HepG2 (cell line): Measurements from ENCODE around the gene OTOGL. TPM values are rescaled to one million over a fixed set of nuclear protein-coding genes. Genes with fewer than 3 reads are reported as not detected.

Experiments
- ATAC-seq: fragments of 200-7000 bp; cut with Tn5 transposase; 3 replicates; pipeline ENCODE4 v1.9.1; 2020; ENCODE audit warnings: mild to moderate bottlenecking, moderate library complexity
- BruUV-seq: library from RNA; stranded (reverse); fragments of 400-500 nt; replicated peaks from 2 replicates; lab custom pipeline; 2021; lab: Mats Ljungman, UMichigan
- CTCF ChIA-PET: fragments of 300-600 bp; formaldehyde crosslinking; extraction: SDS; loops from one replicate; lab custom pipeline; 2021; ENCODE audit warnings: low total read pairs, inconsistent platforms, low intra/inter-chr PET ratio; lab: Yijun Ruan, JAX
- POLR2A ChIA-PET: fragments of 350-600 bp; sonication (Branson Sonifier 250); formaldehyde crosslinking; loops from one replicate; lab custom pipeline; 2020; ENCODE audit warnings: antibody characterized with exemption, inconsistent platforms; lab: Yijun Ruan, JAX
- DNase-seq: peaks from one replicate; pipeline ENCODE4 v3.0.0-alpha.2; 2015; ENCODE audit warnings: low spot score
- FAIRE-seq: peaks from 3 replicates; lab custom pipeline; 2011; peaks lifted over from hg19 to GRCh38; lab: Jason Lieb, UNC
- H2AFZ ChIP-seq: one replicate; pipeline ENCODE4 v1.6.1; 2011; ENCODE audit warnings: low read length, inconsistent platforms
- H3K27ac ChIP-seq: fragments of 300-600 bp; 3 replicates; pipeline ENCODE4 v1.8.0; 2011; ENCODE audit warnings: mixed run types, mild to moderate bottlenecking, mixed read lengths, low read length, inconsistent platforms; ENCODE audit not compliant: insufficient read depth; ENCODE audit errors: extremely low read length
- H3K27me3 ChIP-seq, 2 experiments: fragments of 200-600 bp in 1 of 2; 2 replicates in 1 of 2; 3 replicates in 1 of 2; pipeline versions ENCODE4 v1.6.0 to v1.8.0; 2011; ENCODE audit warnings: low read length in 2 of 2, mild to moderate bottlenecking in 2 of 2, moderate library complexity in 2 of 2, inconsistent platforms in 1 of 2; ENCODE audit not compliant: insufficient read depth in 2 of 2, control insufficient read depth in 1 of 2
- H3K36me3 ChIP-seq, 2 experiments: fragments of 200-600 bp in 1 of 2; replicated peaks in 1 of 2; 2 replicates in 1 of 2; 3 replicates in 1 of 2; pipeline versions ENCODE4 v1.5.1 to v1.8.0; 2011; ENCODE audit warnings: low read length in 2 of 2, inconsistent platforms in 1 of 2; ENCODE audit not compliant: insufficient read depth in 2 of 2, control insufficient read depth in 1 of 2
- H3K4me1 ChIP-seq: 2 replicates; pipeline ENCODE4 v1.5.1; 2012; ENCODE audit warnings: low read length, inconsistent platforms; ENCODE audit not compliant: insufficient read depth
- H3K4me2 ChIP-seq: 2 replicates; pipeline ENCODE4 v1.6.0; 2011; ENCODE audit warnings: low read depth, low read length, inconsistent platforms
- H3K4me3 ChIP-seq, 3 experiments: fragments of 200-600 bp in 1 of 3; sonication (generic), shearing (Covaris generic) in 1 of 3; replicated peaks in 1 of 3; 2 replicates each; pipeline ENCODE4 v1.5.1; 2011 to 2016; ENCODE audit warnings: low read length in 3 of 3, inconsistent platforms in 2 of 3, low read depth in 2 of 3, mild to moderate bottlenecking in 2 of 3, control low read depth in 1 of 3, mixed read lengths in 1 of 3; ENCODE audit not compliant: insufficient read depth in 1 of 3
- H3K79me2 ChIP-seq: one replicate; pipeline ENCODE4 v1.6.1; 2011; ENCODE audit warnings: low read length, inconsistent platforms; ENCODE audit not compliant: insufficient read depth
- H3K9ac ChIP-seq: 2 replicates; pipeline ENCODE4 v1.6.0; 2011; ENCODE audit warnings: mild to moderate bottlenecking, low read depth, low read length, inconsistent platforms; ENCODE audit not compliant: insufficient read depth
- H3K9me3 ChIP-seq: 2 replicates; pipeline ENCODE4 v1.5.1; 2012; ENCODE audit warnings: mild to moderate bottlenecking, low read length
- H4K20me1 ChIP-seq: 2 replicates; pipeline ENCODE4 v1.6.0; 2011; ENCODE audit warnings: inconsistent platforms, mild to moderate bottlenecking, low read length, moderate library complexity; ENCODE audit not compliant: insufficient read depth
- BRF2 ChIP-seq: sonication (generic); formaldehyde crosslinking; IDR thresholded peaks from 2 replicates; pipeline ENCODE4 v1.8.1; 2022; ENCODE audit warnings: mild to moderate bottlenecking, missing genetic modification reagents
- FOXK1 ChIP-seq: sonication (generic); formaldehyde crosslinking; IDR thresholded peaks from 2 replicates; pipeline ENCODE4 v1.4.0; 2020; ENCODE audit warnings: low read depth, missing genetic modification reagents, borderline replicate concordance
- JDP2 ChIP-seq: sonication (generic); formaldehyde crosslinking; IDR thresholded peaks from 2 replicates; pipeline ENCODE4 v1.8.1; 2022; ENCODE audit warnings: missing genetic modification reagents, borderline replicate concordance
- MXD1 ChIP-seq: sonication (generic); formaldehyde crosslinking; IDR thresholded peaks from 2 replicates; pipeline ENCODE4 v1.4.0; 2020; ENCODE audit warnings: mild to moderate bottlenecking, missing genetic modification reagents
- NFE2 ChIP-seq: sonication (generic); formaldehyde crosslinking; IDR thresholded peaks from 2 replicates; pipeline ENCODE4 v1.4.0; 2020; ENCODE audit warnings: missing genetic modification reagents
- RFXAP ChIP-seq: sonication (generic); formaldehyde crosslinking; IDR thresholded peaks from 2 replicates; pipeline ENCODE4 v1.4.0; 2020; ENCODE audit warnings: missing genetic modification reagents, borderline replicate concordance
- SNAPC2 ChIP-seq: sonication (generic); formaldehyde crosslinking; IDR thresholded peaks from 2 replicates; pipeline ENCODE4 v1.8.1; 2022; ENCODE audit warnings: mild to moderate bottlenecking, missing genetic modification reagents
- STAT5B ChIP-seq: sonication (generic); formaldehyde crosslinking; IDR thresholded peaks from 2 replicates; pipeline ENCODE4 v1.4.0; 2020; ENCODE audit warnings: missing genetic modification reagents
- U2AF1 ChIP-seq: fragments of 200-400 bp; formaldehyde crosslinking; optimal IDR thresholded peaks from 2 replicates; pipeline ENCODE3; 2017; ENCODE audit warnings: mild to moderate bottlenecking, low read depth, low read length
- ZBTB7A ChIP-seq: sonication (generic); formaldehyde crosslinking; IDR thresholded peaks from 2 replicates; pipeline ENCODE4 v1.8.0; 2022; ENCODE audit warnings: mild to moderate bottlenecking, missing genetic modification reagents
- ZNF124 ChIP-seq: sonication (generic); formaldehyde crosslinking; IDR thresholded peaks from 2 replicates; pipeline ENCODE4 v1.4.0; 2020; ENCODE audit warnings: missing genetic modification reagents
- ZNF224 ChIP-seq: sonication (generic); formaldehyde crosslinking; IDR thresholded peaks from 2 replicates; pipeline ENCODE4 v1.5.0; 2020; ENCODE audit warnings: mild to moderate bottlenecking, missing genetic modification reagents
- ZNF335 ChIP-seq: sonication (generic); formaldehyde crosslinking; IDR thresholded peaks from 2 replicates; pipeline ENCODE4 v1.4.0; 2020; ENCODE audit warnings: missing genetic modification reagents
- ZNF616 ChIP-seq: sonication (generic); formaldehyde crosslinking; IDR thresholded peaks from 2 replicates; pipeline ENCODE4 v1.5.0; 2020; ENCODE audit warnings: low read depth, mild to moderate bottlenecking, missing genetic modification reagents
- ZNF674 ChIP-seq: sonication (generic); formaldehyde crosslinking; IDR thresholded peaks from 2 replicates; pipeline ENCODE4 v1.5.0; 2020; ENCODE audit warnings: low read depth, mild to moderate bottlenecking, missing genetic modification reagents
- ZNF770 ChIP-seq: sonication (generic); formaldehyde crosslinking; IDR thresholded peaks from 2 replicates; pipeline ENCODE4 v1.5.0; 2020; ENCODE audit warnings: mild to moderate bottlenecking, missing genetic modification reagents
- WGBS: methylation state at CpG from one replicate; pipeline ENCODE4 v1.1.6; 2017; ENCODE audit warnings: low lambda C conversion rate; 5-methylcytosine and 5-hydroxymethylcytosine counted together
- in situ Hi-C: cut with HindIII; loops from 2 replicates; pipeline ENCODE4 v1.10.0; 2017; ENCODE audit warnings: low pct_unique_long_range_greater_than_20kb; ENCODE audit not compliant: extremely low pct_ligation_motif_present
- intact Hi-C: fragments of 100-400 bp; cut with micrococcal nuclease; formaldehyde crosslinking; loops from one replicate; pipeline ENCODE4 v1.10.0; 2022; ENCODE audit not compliant: unreplicated experiment
- polyA plus RNA-seq, 8 experiments: library from polyadenylated mRNA; depleted of rRNA in 3 of 8; stranded (reverse) in 7 of 8; unstranded in 1 of 8; fragments of >200 nt; fragmentation: Illumina TruSeq in 4 of 8; extraction: Trizol in 4 of 8; gene quantifications; 2 replicates each; pipeline versions ENCODE4 v1.2.1 to v1.2.3, GENCODE V29; 2011 to 2016; ENCODE audit warnings: low read depth in 4 of 8, missing spikeins in 1 of 8, mixed read lengths in 1 of 8; ENCODE audit not compliant: insufficient read depth in 1 of 8
- total RNA-seq, 5 experiments: library from RNA; depleted of rRNA; stranded (reverse); fragments of >200 nt; fragmentation: Illumina TruSeq; extraction: Trizol; gene quantifications; 2 replicates each; pipeline ENCODE4 v1.2.3, GENCODE V29; 2016; ENCODE audit warnings: low read depth in 1 of 5

OTOGL gene
- total and polyA plus RNA-seq, 2 of the 13 experiments (the other 11 are each of a cell fraction or from before 2014, with no cell fraction given) = not detected

- BruUV-seq = no TSS peak
- H4K20me1 ChIP-seq = no peaks in the 10 kb centered on the region
- 48% methylated on average over 1 of the region's 1 CpG for WGBS
- H3K4me1 ChIP-seq = no peaks in the 10 kb centered on the region
- H3K9ac ChIP-seq = no peak overlapping the region
- no peak overlapping the region for H3K27ac ChIP-seq
- H3K79me2 ChIP-seq = no peaks in the 10 kb centered on the region
- no peak overlapping the region for H2AFZ ChIP-seq
- H3K27me3 ChIP-seq = no peaks in the 10 kb centered on the region; a peak in 1 of 5 replicates
- no peaks in the 10 kb centered on the region for H3K36me3 ChIP-seq
- intact Hi-C loops = no loop called here
- no peak for FAIRE-seq
- no peak for ATAC-seq
- no peak overlapping the region for H3K4me3 ChIP-seq
- no peak overlapping the region for H3K4me2 ChIP-seq
- in situ Hi-C loops = no loop called here
- POLR2A ChIA-PET = no interaction called here
- CTCF ChIA-PET = no interaction called here
- TF ChIP-seq SNAPC2 (no peak), ZNF224 (CRISPR knock-in tag) (no peak), ZNF335 (CRISPR knock-in tag) (no peak), NFE2 (CRISPR knock-in tag) (no peak)
- TF ChIP-seq, all 625 proteins: peak for 0
- H3K9me3 ChIP-seq = no peaks in the 10 kb centered on the region
- no peak for DNase-seq
Measured at GRCh38 chr12:80100591-80100990, 1.3 kb downstream of the OTOGL start.

- 41% methylated on average over 2 of the region's 2 CpGs for WGBS
- no peak for ATAC-seq
- ChIA-PET CTCF (no interaction called here), POLR2A (no interaction called here)
- Histone ChIP-seq H3K4me2 (no peak overlapping the region), H3K4me3 (no peak overlapping the region), H3K36me3 (no peaks in the 10 kb centered on the region), H3K79me2 (no peaks in the 10 kb centered on the region), H3K4me1 (no peaks in the 10 kb centered on the region), H2AFZ (no peak overlapping the region), H3K27me3 (no peaks in the 10 kb centered on the region; a peak in 1 of 5 replicates), H4K20me1 (no peaks in the 10 kb centered on the region), H3K9ac (no peak overlapping the region), H3K9me3 (no peaks in the 10 kb centered on the region), H3K27ac (no peak overlapping the region)
- DNase-seq = no peak
- no TSS peak for BruUV-seq
- no peak for TF ChIP-seq MXD1
- no peak for TF ChIP-seq RFXAP (CRISPR knock-in tag)
- no peak for TF ChIP-seq STAT5B (CRISPR knock-in tag)
- no peak for TF ChIP-seq ZNF616 (CRISPR knock-in tag)
- TF ChIP-seq ZBTB7A (CRISPR knock-in tag) = no peak
- TF ChIP-seq SNAPC2 = no peak
- no peak for TF ChIP-seq ZNF770 (CRISPR knock-in tag)
- no peak for TF ChIP-seq BRF2 (CRISPR knock-in tag)
- TF ChIP-seq ZNF124 (CRISPR knock-in tag) = no peak
- TF ChIP-seq ZNF674 = no peak
- no peak for TF ChIP-seq U2AF1
- TF ChIP-seq JDP2 (CRISPR knock-in tag) = no peak
- no peak for TF ChIP-seq FOXK1
- no peak for FAIRE-seq
- in situ Hi-C loops (no loop called here), intact Hi-C loops (no loop called here)
Measured at GRCh38 chr12:80101126-80101525, 1.8 kb downstream of the OTOGL start.
